Stimulated activated CD4-positive, alpha-beta T cell treated with anti-CD3 and anti-CD28 coated beads, Interleukin-1b, Interleukin-23, amount 100 ng/mL, for 24 hours (primary cell): Measurements from ENCODE around the gene CDC42EP5.
A peak's percentile ranks its signal among the peaks of the same experiment; 100 is the strongest.

Experiments used
- DNase-seq, 4 experiments: peaks; one replicate each; pipeline ENCODE4 v3.0.0-alpha.2; 2020; ENCODE audit warnings: low read depth in 4 of 4, low spot score in 1 of 4

The CDC42EP5 gene

DNA sequence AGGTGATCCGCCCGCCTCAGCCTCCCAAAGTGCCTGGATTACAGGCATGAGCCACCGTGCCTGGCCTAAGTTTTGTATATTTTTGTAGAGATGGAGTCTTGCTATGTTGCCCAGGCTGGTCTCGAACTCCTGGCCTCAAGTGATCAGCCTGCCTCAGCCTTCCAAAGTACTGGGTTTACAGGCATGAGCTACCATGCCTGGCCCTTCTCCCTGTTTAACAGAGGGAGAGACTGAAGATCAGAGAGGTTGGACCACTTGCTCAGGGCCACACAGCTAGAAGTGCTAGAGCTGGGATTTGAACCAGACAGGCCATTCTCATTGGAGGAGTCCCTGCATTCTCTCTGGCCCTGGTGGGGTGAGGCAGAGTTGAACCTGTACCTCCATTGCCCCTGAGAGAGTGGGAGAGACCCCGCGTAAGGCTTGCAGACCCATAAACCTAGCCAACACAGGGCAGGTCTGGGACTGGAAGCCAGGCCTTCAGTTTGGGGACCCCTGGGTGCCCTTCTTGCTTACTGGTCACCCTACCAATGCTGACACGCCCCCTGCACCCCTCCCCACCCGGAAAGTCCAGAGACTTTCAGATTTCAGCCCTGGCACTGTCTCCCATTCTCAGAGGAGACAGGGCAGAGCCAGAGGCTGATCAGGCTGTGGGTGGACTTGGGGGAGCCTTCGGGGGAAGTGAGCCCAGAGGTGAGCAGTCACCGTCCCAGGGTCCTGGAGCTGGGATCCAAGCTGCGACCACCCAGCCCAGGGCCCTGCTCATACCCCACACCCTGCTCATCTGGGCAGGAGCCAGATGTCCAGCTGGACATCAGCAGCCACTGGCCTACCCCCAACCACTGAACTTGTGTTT is 44.5 kb downstream of the CDC42EP5 start:
- no peak for DNase-seq

DNA sequence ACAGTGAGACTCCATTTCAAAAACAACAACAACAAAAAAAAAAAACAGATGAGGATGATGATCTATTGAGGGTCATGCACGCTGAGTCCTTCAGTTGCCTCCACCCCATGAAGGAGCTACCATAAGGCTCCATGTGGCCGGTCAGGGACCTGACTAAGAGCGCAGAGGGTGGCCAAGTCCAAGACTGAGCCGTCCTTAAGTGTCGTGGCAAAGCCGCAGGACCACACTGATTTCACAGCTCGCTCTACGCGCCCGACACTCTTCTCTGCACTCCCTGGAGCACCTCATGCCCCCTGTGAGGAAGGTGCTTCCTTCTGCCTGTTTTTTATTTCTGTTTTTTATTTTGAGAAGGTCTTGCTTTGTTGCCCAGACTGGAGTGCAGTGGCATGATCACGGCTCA is 45.5 kb downstream of the CDC42EP5 start:
- no peak for DNase-seq

DNA sequence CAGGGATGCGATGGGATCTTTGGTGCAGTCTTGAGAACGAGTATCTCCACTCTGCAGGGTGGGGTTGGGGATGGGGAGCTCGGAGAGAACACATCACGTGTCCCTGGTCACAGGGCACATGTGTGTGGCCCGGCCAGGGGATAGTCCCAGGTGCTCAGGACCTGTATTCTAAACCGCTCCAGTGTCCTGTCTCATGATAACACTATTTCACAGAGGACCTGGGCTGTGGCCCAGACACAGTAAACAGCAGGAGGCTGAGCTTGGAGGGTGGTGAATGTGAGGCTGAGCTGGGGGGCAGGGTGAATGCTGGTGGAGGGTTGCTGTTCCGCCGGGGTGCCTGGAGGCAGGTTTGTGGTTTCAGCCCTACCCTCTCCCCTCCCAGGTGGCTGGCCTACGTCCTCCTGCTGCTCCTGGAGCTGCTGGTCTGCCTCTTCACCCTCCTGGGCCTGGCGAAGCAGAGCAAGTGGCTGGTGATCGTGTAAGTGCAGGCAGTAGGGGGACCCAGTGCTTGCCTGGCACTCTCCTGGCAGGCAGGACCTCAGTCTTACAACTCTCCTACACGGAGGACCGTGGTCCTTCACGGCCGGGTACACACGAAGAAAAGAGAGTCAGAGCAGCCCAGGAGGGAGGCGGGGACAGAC is 46.7 kb downstream of the CDC42EP5 start:
- DNase-seq = no peak

DNA sequence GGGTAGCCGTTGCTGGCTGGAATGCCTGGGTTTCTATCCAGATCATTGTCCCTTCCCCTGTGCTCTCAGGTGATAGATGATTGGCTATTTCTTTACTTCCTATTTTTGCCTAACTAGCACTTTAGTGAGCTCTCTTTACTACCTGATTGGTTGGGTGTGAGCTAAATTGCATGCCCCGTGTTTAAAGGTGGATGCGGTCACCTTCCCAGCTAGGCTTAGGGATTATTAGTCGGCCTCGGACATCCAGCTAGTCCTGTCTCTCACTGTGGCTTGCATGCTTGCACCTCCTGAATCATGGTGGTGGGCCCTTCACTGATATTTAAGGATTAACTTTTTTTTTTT is 47.7 kb downstream of the CDC42EP5 start:
- no peak for DNase-seq

DNA sequence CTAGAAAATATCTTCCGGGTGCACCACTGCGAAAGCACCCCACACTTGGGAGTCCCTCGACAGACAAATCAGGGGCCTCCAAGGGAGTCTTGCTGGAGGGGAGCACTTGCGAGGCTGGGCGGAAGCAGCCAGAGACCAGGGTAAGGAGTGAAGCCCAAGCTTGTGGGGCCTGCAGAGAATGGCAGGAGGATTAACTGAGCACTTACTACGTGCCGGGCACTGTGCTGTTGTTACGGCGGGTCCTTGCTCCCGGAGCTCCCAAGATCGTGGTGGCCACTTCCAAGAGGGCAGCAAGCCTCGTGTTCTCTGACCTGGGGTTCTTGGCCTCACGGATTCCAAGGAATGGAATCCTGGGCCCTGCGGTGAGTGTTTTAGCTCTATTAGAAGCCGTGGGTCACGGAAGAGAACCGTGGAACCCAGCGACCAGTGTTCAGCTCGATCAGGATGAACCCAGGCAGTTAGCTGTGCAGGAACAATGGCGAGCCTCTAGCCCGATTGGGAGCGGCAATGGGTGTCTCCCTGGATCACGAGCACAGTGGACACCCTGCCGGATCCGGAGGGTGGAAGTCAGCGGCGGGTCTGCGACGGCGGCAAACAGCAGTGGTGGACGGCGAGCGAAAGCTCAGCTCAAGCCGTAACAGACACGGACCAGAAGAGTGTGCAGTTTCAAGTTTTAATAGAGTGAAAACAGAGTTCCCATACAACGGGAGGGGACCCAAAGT is 48.3 kb downstream of the CDC42EP5 start:
- no peak for DNase-seq

DNA sequence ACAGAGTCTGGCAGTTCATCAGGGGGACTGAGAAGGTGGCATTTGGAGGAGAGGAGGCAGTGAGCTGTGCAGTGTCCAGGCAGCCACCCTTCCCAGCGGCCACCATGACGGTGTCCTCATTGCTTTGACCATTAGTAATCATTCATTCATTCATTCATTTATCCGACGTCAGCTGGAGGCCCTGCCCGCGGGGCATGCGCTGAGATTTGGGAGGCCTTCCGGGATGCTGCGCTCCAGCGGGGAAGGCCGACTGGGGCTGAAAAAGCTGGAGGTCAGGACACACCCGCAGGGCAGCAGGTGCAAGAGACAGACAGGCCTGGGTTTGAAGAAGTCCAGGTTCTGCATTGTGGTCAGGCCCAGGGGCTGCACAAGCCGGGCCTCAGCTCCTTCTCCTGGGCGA is 48.9 kb downstream of the CDC42EP5 start:
- no peak for DNase-seq

DNA sequence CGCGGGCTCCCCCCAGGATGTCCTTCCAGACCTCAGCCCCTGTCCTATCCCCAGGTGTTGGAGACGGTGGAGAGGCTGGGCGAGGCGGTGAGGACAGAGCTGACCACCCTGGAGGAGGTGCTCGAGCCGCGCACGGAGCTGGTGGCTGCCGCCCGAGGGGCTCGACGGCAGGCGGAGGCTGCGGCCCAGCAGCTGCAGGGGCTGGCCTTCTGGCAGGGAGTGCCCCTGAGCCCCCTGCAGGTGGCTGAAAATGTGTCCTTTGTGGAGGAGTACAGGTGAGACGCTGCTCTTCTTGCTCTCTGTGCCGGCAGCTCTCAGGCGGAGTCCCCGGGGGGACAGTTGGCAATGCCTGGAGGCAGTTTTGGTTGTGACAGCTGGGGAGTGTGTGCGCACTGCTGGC is 51.0 kb downstream of the CDC42EP5 start:
- DNase-seq = no peak

DNA sequence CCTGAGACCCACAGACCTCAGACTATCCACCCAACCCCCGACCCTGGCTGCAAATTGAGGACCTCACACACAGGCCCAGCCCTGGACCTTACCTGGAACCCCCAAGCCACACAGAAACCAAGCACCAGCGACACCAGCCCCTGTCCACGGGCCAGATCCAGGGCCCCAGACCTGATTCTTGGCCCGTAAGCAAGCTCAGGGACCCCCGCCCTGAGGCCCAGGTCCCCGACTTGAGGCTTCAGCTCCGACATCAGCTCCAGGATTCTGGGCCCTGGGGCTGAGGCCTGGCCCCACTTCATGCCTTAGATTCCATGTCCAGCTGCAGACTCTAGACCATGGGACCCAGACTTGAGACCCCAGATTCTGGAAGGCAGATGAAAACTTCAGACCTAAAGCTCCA is 51.6 kb downstream of the CDC42EP5 start:
- DNase-seq = no peak

DNA sequence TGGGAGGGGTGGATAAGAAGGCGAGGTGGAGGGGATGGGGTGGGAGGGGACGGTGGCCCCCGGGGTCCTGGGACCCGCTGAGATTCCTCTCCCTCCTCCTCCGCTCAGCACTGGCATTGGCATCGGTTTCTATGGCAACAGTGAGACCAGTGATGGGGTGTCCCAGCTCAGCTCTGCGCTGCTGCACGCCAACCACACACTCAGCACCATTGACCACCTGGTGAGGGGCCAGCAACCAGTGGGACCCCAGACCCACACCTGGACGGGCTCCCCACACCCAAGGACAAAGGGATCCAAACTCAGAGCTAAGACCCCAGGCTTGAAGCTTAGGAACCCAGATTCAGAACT is 52.0 kb downstream of the CDC42EP5 start:
- no peak for DNase-seq

DNA sequence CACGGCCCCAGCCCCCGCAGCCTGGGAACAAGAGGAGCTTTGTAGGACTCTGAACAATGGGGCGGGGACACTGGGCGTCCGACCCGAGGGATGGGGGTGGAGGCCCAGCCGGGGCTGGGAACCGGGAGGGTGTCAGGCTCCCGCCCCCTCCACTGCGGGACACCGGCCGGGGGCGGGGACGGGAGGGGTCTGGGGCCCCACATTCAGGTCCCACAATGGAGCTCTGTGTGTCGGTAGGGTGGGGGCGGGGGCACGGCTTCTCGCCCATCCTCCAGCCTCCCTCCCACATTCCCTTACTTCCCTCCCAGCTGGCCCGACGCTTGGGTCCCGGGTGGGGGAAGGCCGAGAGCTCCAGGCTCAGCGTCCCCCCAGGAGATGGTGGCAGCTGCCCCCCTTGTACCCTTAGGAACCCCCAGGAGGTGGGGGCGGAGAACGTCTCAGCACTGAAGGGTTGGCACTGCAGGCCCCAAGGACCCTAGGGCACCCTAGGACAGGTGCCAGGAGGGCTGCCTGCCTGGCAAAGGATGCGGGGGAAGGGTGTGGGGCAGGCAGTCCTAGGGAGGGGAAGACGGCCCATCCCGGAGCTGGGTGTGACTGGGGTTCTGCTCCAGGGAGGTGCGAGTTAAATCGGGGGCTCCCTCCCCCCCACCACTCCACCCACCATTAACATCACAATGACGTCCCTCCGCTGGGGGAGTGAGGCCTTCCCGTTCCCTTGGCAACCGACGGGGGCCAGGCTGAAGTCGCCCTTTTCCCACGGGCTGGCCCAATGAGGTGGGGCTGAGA is 52.5 kb downstream of the CDC42EP5 start:
- no peak for DNase-seq

DNA sequence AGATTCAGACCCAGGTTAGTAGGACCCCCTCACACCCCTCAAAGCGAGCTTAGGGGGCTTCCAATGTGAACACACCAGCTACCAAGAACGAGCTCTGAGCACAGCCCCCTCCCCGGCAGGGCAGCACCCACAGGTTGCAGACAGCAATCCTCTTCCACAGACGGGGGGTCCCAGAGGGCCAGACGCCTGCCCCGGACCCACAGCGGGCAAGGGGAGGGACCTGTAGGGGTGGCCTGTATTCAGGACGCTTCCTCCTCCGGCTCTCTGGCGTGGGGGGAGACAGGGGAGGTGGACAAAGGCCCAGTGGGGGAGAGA is 53.1 kb downstream of the CDC42EP5 start:
- DNase-seq = no peak

DNA sequence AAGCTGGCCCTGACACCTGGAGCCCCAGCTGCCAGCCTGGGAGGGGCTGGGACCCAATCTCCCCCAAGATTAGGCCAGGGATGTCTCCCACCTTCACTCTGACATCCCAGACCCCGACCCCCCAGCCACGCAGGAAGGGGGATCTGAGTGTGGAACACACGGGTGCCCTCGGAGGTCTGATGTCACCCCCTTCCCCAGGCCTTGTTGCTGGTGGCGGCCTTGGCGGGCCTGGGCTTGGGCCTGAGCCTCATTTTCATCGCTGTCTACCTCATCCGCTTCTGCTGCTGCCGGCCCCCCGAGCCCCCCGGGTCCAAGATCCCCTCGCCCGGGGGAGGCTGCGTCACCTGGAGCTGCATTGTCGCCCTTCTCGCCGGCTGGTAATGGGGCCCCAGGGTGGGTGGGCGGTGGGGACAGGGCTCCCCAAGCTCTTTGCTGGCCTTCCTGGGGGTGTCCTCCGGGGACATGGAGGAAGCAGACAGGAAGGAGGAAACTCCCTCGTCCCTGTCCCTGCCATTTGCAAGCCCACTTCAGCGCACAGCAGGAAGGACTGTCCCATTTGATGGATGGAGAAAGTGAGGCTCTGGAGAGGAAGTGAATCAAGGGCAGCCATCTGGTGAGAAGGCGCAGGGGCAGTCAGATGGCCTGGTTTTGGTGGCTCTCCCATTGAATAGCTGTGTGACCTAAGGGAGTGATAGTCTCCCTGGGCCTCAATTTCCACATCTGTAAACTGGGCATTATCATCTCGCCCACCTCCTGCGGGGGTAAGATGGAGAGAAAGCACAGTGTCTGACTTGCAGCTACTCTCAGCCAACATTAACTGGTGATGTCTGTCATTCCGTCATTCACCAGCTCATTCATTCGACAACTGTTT is 53.9 kb downstream of the CDC42EP5 start:
- DNase-seq = no peak

DNA sequence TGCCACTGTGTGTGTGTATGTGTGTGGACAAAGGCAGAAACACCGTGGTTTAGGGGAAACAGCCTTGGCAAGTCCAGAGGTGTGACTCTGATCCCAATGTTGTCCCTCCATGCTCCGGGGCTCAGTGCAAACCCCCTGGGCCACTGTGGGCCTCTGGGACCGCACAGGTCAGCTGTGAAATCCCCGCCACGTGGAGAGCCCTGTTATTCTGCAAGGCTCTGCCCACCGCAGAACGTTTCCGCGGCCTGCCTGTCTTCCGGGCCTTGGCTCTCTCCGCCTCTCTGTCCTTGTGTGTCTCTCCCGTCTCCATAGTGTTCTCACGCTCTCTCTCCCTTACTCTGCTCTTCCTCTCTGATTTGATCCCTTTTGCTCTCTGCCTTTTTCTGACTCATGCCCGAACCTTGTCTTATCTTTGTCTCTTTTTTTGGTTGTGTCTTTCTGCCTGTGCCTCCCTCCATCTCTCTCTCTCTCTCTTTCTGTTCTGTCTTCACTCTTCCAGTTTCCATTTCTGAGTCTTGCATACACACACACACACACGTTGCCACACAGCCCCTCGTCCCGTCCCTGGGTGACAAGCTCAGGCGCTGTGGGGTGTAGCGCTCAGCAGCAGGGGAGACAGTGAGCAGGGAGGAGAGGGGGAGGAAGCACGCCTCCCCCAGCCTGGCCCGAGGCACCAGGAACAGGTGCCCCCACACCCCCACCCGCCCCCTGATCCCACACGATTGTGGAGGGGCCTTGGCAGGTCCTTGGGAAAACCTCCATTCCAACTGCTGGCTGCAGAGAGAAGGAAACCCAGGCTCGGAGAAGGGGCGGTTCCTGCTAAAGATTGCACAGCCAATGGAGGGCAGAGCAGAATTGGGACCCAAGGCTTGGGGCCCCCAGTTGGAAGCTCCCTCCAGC is 54.8 kb downstream of the CDC42EP5 start:
- DNase-seq = no peak

DNA sequence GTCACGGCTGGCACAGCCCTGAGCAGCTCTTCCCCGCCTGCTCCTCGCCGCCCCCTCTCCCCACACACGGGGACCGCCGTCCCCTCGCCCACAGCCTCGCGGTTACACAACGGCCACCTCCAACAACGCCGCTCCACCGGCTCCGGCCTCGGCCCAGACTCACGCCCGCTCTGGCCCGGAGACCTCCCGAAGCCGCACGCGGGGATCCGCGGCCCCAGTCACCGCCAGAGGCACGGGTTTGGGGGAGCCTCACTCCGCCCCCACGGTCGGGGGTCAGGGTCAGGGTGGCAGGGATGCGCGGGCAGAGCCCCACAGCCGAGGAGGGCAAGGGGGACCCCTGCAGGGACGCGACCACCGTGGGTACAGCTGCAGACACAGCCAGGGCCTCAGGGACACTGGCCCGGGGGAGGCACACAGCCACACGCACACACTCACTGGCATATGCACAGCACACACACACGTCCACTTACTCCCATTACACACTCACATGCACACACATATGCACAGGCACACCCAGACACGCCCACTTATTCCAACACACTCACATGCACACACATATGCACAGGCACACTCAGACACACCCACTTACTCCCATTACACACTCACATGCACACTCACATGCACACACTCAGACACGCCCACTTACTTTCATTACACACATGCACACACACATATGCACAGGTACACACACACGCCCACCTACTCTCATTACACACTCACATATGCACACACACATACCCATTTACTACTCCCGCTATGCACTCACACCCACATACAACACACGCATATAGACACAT is 56.2 kb downstream of the CDC42EP5 start:
- no peak for DNase-seq

DNA sequence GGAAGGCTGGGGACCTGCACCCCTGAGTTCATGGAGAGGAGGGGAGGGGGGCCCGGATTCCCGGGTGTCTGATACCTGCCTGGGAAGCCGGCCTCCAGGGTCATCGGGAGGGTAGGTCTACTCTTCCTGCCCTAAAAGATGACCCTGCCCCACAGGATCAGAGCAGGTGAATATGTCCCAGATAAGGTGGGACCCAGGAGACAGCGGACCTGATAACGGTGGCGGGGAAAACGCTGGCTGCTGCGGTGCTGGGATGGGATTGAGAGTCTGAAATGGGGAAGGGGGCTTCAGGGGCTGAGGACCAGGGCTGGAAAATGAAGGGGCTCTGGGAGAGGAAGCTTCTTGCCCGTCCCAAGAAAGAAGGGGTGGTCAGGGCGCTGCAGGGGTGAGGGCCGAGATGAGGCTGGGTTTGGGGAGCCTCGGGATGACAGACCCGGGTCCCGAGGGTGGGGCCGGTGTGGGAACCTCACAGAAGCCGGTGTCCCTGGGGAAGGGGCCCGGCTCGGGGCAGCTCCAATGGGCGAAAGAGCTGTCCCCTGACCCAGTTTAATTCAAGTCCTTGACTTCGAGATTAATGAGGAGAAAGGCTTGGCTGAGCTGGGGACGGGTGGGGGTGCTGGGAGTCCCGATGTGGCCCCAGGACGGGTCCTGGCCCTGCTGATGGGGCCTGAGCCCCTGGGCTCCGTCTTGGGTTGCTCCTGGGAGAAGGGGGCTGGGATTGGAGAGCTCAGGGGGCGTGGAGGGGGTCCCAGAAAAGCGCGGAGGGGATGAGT is 57.0 kb downstream of the CDC42EP5 start:
- DNase-seq = no peak

DNA sequence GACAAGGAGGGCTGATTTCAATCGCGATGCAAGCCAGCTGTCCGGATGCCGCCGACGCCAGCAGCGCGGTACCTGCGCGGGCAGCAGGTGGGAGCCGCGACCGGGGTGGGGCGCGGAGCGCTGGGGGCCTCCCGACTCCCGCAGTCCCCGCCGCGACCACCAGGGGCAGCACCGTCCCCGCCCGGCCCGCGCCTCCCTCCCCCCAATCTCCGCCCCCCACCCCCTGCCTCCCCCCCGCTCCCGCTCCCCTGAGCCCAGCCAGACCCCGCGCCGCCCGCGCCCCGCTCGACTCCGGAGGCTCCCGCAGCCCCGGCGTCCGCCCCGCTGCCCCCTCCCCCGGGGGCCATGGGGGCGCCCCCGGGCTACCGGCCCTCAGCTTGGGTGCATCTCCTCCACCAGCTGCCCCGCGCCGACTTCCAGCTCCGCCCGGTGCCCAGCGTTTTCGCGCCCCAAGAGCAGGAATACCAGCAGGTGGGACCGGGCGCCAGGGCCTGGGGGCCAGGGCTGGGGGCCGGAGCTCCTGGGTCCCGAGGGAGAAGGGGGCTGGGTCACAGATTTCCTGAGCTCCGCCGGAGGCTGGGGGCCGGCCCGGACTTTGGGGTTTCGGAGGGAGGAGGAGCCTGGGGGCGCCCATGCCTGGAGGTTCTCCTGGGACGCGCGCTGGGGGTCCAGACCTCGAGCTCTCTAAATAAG is 57.7 kb downstream of the CDC42EP5 start, which contains the start of gene TTYH1:
TTYH1 (plus strand) TSS at position 257 of the 693 bp plus-strand sequence; CDS start at position 346, 89 bp downstream.
- DNase-seq = peak in 2 of 4 experiments; percentile 34 to 35
